Heart right ventricle (tissue), 16 donors: ENCODE data around the gene YOD1. TPM values are rescaled to one million over a fixed set of nuclear protein-coding genes. Genes with fewer than 3 reads are reported as not detected.
A peak's percentile ranks its signal among the peaks of the same experiment; 100 is the strongest.

Experiments used
- ATAC-seq, 8 donors: fragments of 200-7000 bp; cut with Tn5 transposase; one replicate each; pipeline ENCODE4 v1.9.1; 2020; ENCODE audit warnings: mild to moderate bottlenecking in 8 of 8, moderate library complexity in 8 of 8, moderate number of reproducible peaks in 1 of 8
- DNase-seq, 2 donors: peaks; one replicate each; pipeline ENCODE4 v3.0.0-alpha.2; 2020
- H3K27ac ChIP-seq, 10 donors: fragments of 200-600 bp; sonication (generic) in 2 of 10; one replicate each; pipeline versions ENCODE4 v1.5.0 to v1.8.0; 2020 to 2022; ENCODE audit warnings: mild to moderate bottlenecking in 3 of 10
- H3K27me3 ChIP-seq, 7 donors: fragments of 200-600 bp; one replicate each; pipeline ENCODE4 v1.8.0; 2021 to 2022; ENCODE audit warnings: mild to moderate bottlenecking in 2 of 7
- H3K36me3 ChIP-seq, 9 donors: fragments of 200-600 bp; sonication (generic) in 1 of 9; one replicate each; pipeline versions ENCODE4 v1.5.0 to v1.8.0; 2020 to 2022; ENCODE audit warnings: mild to moderate bottlenecking in 2 of 9
- H3K4me1 ChIP-seq, 9 donors: fragments of 200-600 bp; sonication (generic) in 1 of 9; one replicate each; pipeline versions ENCODE4 v1.5.0 to v1.8.0; 2020 to 2022; ENCODE audit warnings: mild to moderate bottlenecking in 4 of 9
- H3K4me3 ChIP-seq, 10 donors: fragments of 200-600 bp; sonication (generic) in 2 of 10; one replicate each; pipeline versions ENCODE4 v1.5.0 to v1.8.0; 2020 to 2022; ENCODE audit warnings: mild to moderate bottlenecking in 7 of 10, moderate library complexity in 2 of 10
- H3K9me3 ChIP-seq, 11 donors: fragments of 200-600 bp in 10 of 11; sonication (generic) in 2 of 11; one replicate each; pipeline versions ENCODE4 v1.5.0 to v1.8.0; 2013 to 2022; ENCODE audit warnings: mild to moderate bottlenecking in 2 of 11, control low read depth in 1 of 11, moderate library complexity in 1 of 11
- WGBS, 2 donors: extraction: QIAGEN DNeasy Blood & Tissue Kit; methylation state at CpG; one replicate each; pipeline ENCODE4 v1.1.7; 2013; ENCODE audit warnings: inconsistent platforms in 1 of 2; 5-methylcytosine and 5-hydroxymethylcytosine counted together
- intact Hi-C, 10 donors: fragments of 100-400 bp; cut with DNase I; formaldehyde crosslinking; loops; one replicate each; pipeline versions ENCODE4 v1.11.1 to v1.14.2; 2022
- polyA plus RNA-seq, 2 donors: library from polyadenylated mRNA; stranded (reverse); fragments of 200-250 nt; gene quantifications; one replicate each; pipeline ENCODE4 v1.2.3, GENCODE V29; 2013
- total RNA-seq, 10 donors: library from RNA; stranded (reverse); fragmentation: NEBNext Ultra II Directional in 3 of 10; extraction: Animal tissue kit (Norgen Biotek cat#: 25700) in 3 of 10; gene quantifications; one replicate each; pipeline versions ENCODE4 v1.2.1 to v1.2.4, GENCODE V29; 2021 to 2023
- TF ChIP-seq, protein P1 (sequence below), 9 donors: fragments of 200-600 bp; sonication (generic) in 2 of 9; IDR thresholded peaks; one replicate each; pipeline versions ENCODE4 v1.5.0 to v1.8.0; 2021 to 2022; ENCODE audit warnings: antibody characterized with exemption in 9 of 9, mild to moderate bottlenecking in 5 of 9, moderate library complexity in 1 of 9
- donor health status: Arrhythmogenic right ventricular cardiomyopathy.
- donor health status: ischemic (EF 13 %, LVEDD 7.1; RV severe dilation, severe dysfunction).
- donor health status: healthy with polysubstance abuse.
- donor health status: DM: no; HTN: yes; CAD: no.
- donor health status: DM: no; HTN: no; CAD: no.
- donor health status: ischemic (EF 25% LVEDD 6.9; RV normal size, moderate dysfunction).
- donor health status: ischemic (EF 25% LVEDD 5.7; RV mildly dilated, moderate dysfunction).
- donor health status: healthy.
- donor health status: DM: yes; HTN: yes; CAD: no.
- donor health status: Ischemic cardiomyopathy.
- donor health status: ischemic (EF 35%, LVEDD 5.7; RV mildly dilated, moderate dysfunction).
- donor health status: nonischemic (EF 11% LVEDD 7.7; RV severe dilation, severe dysfunction).
- donor health status: DM: yes; HTN: yes; CAD: no.
- donor health status: PGD.
- donor health status: ischemic (EF 29% LVEDD 5.4; RV normal size, mild dysfunction).
- donor health status: nonischemic (EF 23%, LVEDD 6.1; RV moderate dilation, normal function).

Gene YOD1
- total and polyA plus RNA-seq, 12 donors, result 2.6 to 9.1 (median 5.7) TPM

DNA sequence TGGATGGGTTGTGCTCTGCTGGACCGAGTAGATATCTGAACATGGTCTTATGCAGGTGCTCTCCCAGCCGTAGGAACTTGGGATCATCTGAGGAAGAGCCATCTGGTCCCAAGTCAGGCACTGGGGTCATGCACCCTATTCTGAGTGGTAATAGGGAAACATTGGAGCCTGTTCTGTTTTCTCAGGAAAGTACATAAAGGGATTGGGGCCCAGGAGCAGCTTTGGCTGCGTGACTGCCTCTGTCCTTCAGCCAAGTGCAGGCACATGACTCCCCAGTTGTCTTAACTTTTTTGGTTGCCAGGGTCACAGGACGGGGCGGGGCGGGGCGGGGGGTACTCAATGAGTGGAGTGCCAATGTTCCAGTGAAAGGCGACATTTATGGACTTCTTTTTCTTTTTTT lies 13.6 kb upstream of the YOD1 start:
- Histone ChIP-seq H3K27me3 (no peaks in the 10 kb centered on the region), H3K9me3 (no peaks in the 10 kb centered on the region), H3K27ac (peak overlapping the region in 9 of 10 donors; percentile 16 to 82 (median 61)), H3K4me3 (peak overlapping the region in 3 of 10 donors; percentile 26 to 39 (median 30)), H3K4me1 (peaks cover 2 to 68% (median 20%) of the 10 kb centered on the region in 9 donors), H3K36me3 (peaks cover 0 to 95% (median 23%) of the 10 kb centered on the region in 9 donors)
- intact Hi-C loops, result no loop called here
- ATAC-seq, result peak; percentile 57 to 91 (median 78)
- TF ChIP-seq, protein P1, sequence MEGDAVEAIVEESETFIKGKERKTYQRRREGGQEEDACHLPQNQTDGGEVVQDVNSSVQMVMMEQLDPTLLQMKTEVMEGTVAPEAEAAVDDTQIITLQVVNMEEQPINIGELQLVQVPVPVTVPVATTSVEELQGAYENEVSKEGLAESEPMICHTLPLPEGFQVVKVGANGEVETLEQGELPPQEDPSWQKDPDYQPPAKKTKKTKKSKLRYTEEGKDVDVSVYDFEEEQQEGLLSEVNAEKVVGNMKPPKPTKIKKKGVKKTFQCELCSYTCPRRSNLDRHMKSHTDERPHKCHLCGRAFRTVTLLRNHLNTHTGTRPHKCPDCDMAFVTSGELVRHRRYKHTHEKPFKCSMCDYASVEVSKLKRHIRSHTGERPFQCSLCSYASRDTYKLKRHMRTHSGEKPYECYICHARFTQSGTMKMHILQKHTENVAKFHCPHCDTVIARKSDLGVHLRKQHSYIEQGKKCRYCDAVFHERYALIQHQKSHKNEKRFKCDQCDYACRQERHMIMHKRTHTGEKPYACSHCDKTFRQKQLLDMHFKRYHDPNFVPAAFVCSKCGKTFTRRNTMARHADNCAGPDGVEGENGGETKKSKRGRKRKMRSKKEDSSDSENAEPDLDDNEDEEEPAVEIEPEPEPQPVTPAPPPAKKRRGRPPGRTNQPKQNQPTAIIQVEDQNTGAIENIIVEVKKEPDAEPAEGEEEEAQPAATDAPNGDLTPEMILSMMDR (IDR thresholded peaks at IDR 0.05), result no peak
- peak; percentile 32 to 46 for DNase-seq
- WGBS, 2 donors, result 43 to 63% methylated on average over 8 of the region's 8 CpGs

DNA sequence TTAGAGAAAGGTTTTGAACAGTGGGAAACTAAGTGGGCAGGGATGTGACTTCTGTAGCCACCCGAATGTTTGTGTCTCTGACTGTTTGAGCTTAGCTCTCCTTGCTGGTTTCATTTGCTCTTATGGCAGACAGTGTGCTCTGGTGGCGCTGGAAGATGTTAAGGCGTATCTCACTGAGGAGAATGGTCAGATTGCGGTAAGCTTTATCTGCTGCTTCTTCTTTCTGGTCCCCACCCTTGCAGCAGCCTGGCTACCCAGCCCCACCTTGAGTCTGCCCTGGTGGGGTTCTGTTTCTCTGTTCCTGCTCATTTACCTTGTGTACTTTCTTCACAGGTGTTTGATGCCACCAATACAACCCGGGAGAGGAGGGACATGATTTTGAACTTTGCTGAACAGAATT lies 12.0 kb upstream of the YOD1 start:
- no peak for ATAC-seq
- no peaks in the 10 kb centered on the region for H3K27me3 ChIP-seq
- TF ChIP-seq, protein P1 (IDR thresholded peaks at IDR 0.05), result no peak
- intact Hi-C loops, result no loop called here
- no peak for DNase-seq
- H3K4me1 ChIP-seq, result peaks cover 4 to 70% (median 17%) of the 10 kb centered on the region in 9 donors
- no peaks in the 10 kb centered on the region for H3K9me3 ChIP-seq
- 95 to 97% methylated on average over 5 of the region's 5 CpGs for WGBS, 2 donors
- peak overlapping the region in 2 of 10 donors; percentile 22 to 80 for H3K27ac ChIP-seq
- H3K4me3 ChIP-seq, result no peak overlapping the region
- peaks cover 0 to 82% (median 19%) of the 10 kb centered on the region in 9 donors for H3K36me3 ChIP-seq

DNA sequence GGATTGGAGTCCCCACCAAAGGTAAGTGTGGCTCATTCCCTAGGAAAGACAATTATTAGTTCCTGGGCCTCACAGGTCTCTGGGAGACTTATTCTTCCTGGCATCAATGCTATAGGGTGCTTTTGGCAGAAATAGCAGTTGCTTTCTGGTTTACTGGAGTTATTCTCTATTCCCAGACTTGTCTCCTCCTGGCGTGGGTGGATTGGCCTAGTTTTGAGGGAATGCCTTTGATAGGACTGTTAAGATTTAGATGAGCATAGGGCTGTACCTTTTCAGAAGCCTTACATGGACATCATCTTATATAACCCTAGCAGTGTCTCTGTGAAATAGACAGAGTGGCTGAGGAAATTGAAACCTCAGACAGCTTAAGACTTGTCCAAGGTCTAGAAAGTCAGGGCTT lies 11.1 kb upstream of the YOD1 start:
- H3K4me1 ChIP-seq, result peaks cover 5 to 72% (median 22%) of the 10 kb centered on the region in 9 donors
- TF ChIP-seq, protein P1 (IDR thresholded peaks at IDR 0.05), result no peak

DNA sequence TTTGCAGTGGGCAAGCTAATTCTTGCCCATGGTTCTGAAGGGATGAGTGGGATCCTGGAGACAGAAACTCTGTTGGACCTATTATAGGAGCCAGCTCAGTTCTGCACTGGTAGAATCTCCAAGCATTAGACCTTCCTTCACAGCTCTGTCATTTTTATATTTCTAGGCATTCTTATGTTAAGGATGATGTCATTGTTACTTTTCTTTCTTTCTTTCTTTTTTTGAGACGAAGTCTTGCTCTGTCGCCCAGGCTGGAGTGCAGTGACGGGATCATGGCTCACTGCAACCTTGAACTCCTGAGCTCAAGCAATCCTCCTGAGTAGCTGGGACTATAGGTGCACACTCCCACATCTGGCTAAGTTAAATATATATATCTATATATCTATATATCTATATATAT lies 9.6 kb upstream of the YOD1 start:
- intact Hi-C loops, result no loop called here
- no peaks in the 10 kb centered on the region for H3K9me3 ChIP-seq
- no peak overlapping the region for H3K4me3 ChIP-seq
- 78 to 83% methylated on average over 3 of the region's 3 CpGs for WGBS, 2 donors
- TF ChIP-seq, protein P1 (IDR thresholded peaks at IDR 0.05), result no peak
- peaks cover 0 to 66% (median 13%) of the 10 kb centered on the region in 9 donors for H3K36me3 ChIP-seq
- ATAC-seq, result no peak
- peaks cover 5 to 73% (median 29%) of the 10 kb centered on the region in 9 donors for H3K4me1 ChIP-seq
- DNase-seq, result no peak
- no peaks in the 10 kb centered on the region for H3K27me3 ChIP-seq
- peak overlapping the region in 4 of 10 donors; percentile 17 to 93 (median 78) for H3K27ac ChIP-seq

More for the DNA sequence above, 11.1 kb upstream of the YOD1 start:
- intact Hi-C loops, result no loop called here
- DNase-seq, result no peak
- WGBS, 2 donors, result 91 to 92% methylated on average over 1 of the region's 1 CpG
- no peak for ATAC-seq
- Histone ChIP-seq H3K36me3 (peaks cover 0 to 78% (median 13%) of the 10 kb centered on the region in 9 donors), H3K9me3 (no peaks in the 10 kb centered on the region), H3K27ac (peak overlapping the region in 1 of 10 donors; percentile 80), H3K27me3 (no peaks in the 10 kb centered on the region), H3K4me3 (no peak overlapping the region)
